ENCODE results near the gene ETS1. TPM values are rescaled to one million over a fixed set of nuclear protein-coding genes. Genes with fewer than 3 reads are reported as not detected.

Gene ETS1
- total and polyA plus RNA-seq, 11 donors, result 18.4 to 101 (median 45.3) TPM

DNA sequence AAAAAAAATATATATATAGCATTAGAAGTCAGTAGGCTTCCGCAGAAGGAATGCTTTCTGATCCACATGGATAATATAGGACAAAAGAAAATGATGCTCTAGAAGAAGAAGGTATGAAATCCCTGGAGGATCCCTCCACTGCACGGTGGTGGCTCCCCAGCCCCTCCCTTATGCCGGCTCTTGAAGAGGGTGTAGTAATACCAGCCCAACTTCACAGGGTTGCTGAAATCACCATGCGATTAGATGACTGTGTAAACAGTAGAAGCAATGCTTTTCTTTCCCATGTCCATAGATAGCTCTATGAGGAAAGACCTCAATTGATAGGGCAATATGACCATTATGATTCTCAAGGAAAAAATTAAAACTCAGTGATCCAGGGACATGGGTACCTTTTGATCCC is 3.2 kb upstream of the ETS1 start:
- Histone ChIP-seq H3K4me3 (no peak overlapping the region), H3K36me3 (no peaks in the 10 kb centered on the region), H3K27ac (no peak overlapping the region), H3K9me3 (no peaks in the 10 kb centered on the region), H3K4me1 (peaks cover 0 to 18% (median 0%) of the 10 kb centered on the region in 12 donors), H3K27me3 (peaks cover 0 to 3% (median 0%) of the 10 kb centered on the region in 9 donors)
- 82 to 88% (median 85%) methylated on average over 4 of the region's 4 CpGs for WGBS, 4 donors
- ATAC-seq (no peak), DNase-seq (no peak)
- TF ChIP-seq POLR2A (IDR thresholded peaks at IDR 0.05), result no peak
- TF ChIP-seq, protein P1, sequence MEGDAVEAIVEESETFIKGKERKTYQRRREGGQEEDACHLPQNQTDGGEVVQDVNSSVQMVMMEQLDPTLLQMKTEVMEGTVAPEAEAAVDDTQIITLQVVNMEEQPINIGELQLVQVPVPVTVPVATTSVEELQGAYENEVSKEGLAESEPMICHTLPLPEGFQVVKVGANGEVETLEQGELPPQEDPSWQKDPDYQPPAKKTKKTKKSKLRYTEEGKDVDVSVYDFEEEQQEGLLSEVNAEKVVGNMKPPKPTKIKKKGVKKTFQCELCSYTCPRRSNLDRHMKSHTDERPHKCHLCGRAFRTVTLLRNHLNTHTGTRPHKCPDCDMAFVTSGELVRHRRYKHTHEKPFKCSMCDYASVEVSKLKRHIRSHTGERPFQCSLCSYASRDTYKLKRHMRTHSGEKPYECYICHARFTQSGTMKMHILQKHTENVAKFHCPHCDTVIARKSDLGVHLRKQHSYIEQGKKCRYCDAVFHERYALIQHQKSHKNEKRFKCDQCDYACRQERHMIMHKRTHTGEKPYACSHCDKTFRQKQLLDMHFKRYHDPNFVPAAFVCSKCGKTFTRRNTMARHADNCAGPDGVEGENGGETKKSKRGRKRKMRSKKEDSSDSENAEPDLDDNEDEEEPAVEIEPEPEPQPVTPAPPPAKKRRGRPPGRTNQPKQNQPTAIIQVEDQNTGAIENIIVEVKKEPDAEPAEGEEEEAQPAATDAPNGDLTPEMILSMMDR (IDR thresholded peaks at IDR 0.05), result no peak
- intact Hi-C loops (cut with DNase I), result no loop called here

- Histone ChIP-seq H3K4me3 (no peak overlapping the region), H3K27ac (no peak overlapping the region), H3K27me3 (peaks cover 0 to 3% (median 0%) of the 10 kb centered on the region in 9 donors), H3K36me3 (no peaks in the 10 kb centered on the region), H3K4me1 (peaks cover 0 to 19% (median 0%) of the 10 kb centered on the region in 12 donors), H3K9me3 (no peaks in the 10 kb centered on the region)
- ATAC-seq (no peak), DNase-seq (no peak)
- intact Hi-C loops (cut with DNase I), result no loop called here
- WGBS, 4 donors, result 93 to 100% (median 98%) methylated on average over 1 of the region's 1 CpG
- TF ChIP-seq, protein P1 (IDR thresholded peaks at IDR 0.05), result no peak
- no peak for TF ChIP-seq POLR2A (IDR thresholded peaks at IDR 0.05)
Observed at GRCh38 chr11:128589998-128590397, 2.6 kb upstream of the ETS1 start.

DNA sequence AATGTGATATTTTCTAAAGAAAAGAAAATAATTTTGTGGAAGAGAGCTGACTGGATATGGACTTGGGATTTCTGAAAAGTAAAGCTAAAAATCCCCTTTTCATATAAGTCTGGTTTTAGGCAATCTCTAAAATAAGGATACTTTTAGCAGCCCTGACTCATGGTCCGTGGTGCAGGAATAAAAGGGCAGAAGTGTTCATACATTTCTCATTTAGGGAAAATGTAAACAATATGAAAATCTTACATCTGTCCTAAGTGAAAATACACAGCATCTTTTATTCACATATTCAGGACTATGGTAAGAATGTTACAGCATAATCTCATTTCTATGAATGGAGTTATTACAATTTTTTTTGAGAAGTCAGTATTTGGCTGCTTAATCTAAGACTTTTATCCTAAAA is 735 bp upstream of the ETS1 start:
- no peak overlapping the region for H3K27ac ChIP-seq
- TF ChIP-seq POLR2A (IDR thresholded peaks at IDR 0.05), result no peak
- TF ChIP-seq, protein P1 (IDR thresholded peaks at IDR 0.05), result no peak
- peaks cover 0 to 19% (median 3%) of the 10 kb centered on the region in 12 donors for H3K4me1 ChIP-seq
- WGBS, 4 donors, result 84 to 88% (median 86%) methylated on average over 1 of the region's 1 CpG
- intact Hi-C loops (cut with DNase I), result no loop called here
- no peak overlapping the region for H3K4me3 ChIP-seq
- DNase-seq, result no peak
- H3K9me3 ChIP-seq, result no peaks in the 10 kb centered on the region
- no peak for ATAC-seq
- H3K36me3 ChIP-seq, result no peaks in the 10 kb centered on the region
- peaks cover 0 to 3% (median 0%) of the 10 kb centered on the region in 9 donors for H3K27me3 ChIP-seq

DNA sequence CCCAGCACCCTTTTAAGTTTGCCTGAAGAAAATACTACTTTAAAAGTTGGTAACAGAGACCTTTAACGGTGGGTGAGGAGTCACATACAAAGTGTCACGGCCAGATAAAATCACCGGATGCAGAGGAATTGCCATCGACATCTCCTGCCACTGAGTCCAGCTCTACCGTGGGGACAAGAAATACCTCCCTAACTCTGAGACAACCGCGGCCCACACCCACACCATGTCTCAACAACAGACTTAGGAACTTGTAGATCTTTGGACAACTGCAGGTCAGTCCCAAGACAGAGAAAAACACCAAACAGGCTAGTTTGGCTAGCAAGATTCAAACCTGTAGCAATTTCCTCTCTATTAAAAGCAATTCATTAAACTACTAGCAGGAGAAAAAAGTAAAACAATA is 669 bp downstream of the ETS1 start:
- Histone ChIP-seq H3K4me1 (peaks cover 0 to 26% (median 13%) of the 10 kb centered on the region in 12 donors), H3K27ac (peak overlapping the region in 10 of 12 donors; percentile 1 to 68 (median 40)), H3K9me3 (no peaks in the 10 kb centered on the region), H3K27me3 (peaks cover 0 to 3% (median 0%) of the 10 kb centered on the region in 9 donors), H3K4me3 (peak overlapping the region in 11 of 12 donors; percentile 15 to 55 (median 45)), H3K36me3 (no peaks in the 10 kb centered on the region)
- intact Hi-C loops (cut with DNase I), result no loop called here
- no peak for TF ChIP-seq POLR2A (IDR thresholded peaks at IDR 0.05)
- TF ChIP-seq, protein P1 (IDR thresholded peaks at IDR 0.05), result no peak
- ATAC-seq, result peak in 2 of 4 donors; percentile 34 to 47
- WGBS, 4 donors, result 41 to 71% (median 57%) methylated on average over 7 of the region's 7 CpGs
- no peak for DNase-seq

All from heart left ventricle (tissue), 16 donors.